GM18519 (cell line): ENCODE results near the gene BANF2.
"Not testable (repeated sequence)": the region's sequence is repeated elsewhere in the genome, so short reads cannot be mapped to it uniquely, and the experiment has no call there.

Experiments used
- ATAC-seq: cut with Tn5 transposase; IDR thresholded peaks from one replicate; pipeline ENCODE4 v1.9.1; 2021; ENCODE audit warnings: mild to moderate bottlenecking, moderate library complexity; ENCODE audit not compliant: unreplicated experiment, low FRiP score

The BANF2 gene

DNA sequence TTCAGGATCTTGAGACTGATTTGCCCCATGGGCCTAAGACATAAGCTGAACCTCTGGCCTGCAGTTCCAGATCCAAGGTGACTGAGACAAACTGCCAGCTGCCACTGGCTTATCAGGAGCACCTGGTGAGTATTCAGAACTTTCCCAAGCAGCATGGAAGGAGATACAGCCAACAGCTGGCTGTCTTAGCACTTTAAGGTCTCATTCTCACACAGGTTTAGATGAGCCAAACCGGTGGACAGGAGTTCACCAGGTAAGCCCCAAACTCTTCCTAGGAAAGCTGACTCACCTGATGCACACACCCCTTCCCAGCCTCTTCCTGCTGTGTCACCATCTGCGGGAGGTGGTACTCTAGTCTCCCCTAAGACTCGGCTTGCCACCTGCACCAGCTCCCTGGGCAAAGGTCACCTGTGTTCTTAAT lies at the start of gene BANF2:
Gene BANF2, plus strand, starts transcription at position 36 of the 421 bp plus-strand sequence. CDS start 25,060 bp downstream, outside the sequence.
- no peak for ATAC-seq

DNA sequence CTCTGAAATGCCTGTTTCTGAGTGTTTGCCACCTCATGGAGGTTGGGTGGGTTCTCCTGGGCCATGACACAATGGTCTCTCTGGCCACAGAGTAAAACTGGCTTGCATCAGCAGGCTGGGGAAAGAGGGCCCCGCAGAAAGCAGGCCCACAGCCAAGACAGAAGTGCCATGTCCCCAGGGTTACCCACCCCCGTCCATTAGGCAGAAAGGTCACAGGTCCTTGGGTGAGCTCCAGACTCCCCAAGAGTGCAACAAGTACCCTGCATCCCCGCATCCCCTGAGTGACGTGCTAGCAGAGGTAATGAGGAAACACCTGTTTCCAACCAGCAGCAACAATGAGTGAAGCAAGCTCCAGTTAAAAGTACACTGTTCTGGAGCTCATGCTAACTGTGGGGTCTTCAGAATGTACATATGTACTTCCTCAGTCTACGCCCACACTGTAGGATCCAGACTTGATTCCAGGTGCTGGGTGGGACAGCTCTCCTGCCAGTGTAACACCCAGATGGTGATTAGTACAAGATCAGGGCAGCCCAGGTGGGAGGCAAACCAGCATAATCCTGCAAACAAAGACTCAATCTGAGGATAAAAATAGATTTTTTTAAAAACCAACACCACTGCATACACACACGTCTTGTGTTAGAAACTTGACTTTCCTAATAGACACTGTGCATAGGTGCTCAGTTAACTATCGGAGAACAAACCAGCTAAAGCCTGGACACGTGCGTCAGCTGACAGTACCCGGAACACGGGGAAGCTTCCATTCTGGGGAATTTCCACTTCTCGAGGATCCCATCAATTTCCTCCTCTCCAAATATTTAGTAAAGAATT lies 49.3 kb upstream of the BANF2 start:
- no peak for ATAC-seq

GRCh38 chr20:17651129-17651759 lies 48.5 kb upstream of the BANF2 start:
- no peak for ATAC-seq

DNA sequence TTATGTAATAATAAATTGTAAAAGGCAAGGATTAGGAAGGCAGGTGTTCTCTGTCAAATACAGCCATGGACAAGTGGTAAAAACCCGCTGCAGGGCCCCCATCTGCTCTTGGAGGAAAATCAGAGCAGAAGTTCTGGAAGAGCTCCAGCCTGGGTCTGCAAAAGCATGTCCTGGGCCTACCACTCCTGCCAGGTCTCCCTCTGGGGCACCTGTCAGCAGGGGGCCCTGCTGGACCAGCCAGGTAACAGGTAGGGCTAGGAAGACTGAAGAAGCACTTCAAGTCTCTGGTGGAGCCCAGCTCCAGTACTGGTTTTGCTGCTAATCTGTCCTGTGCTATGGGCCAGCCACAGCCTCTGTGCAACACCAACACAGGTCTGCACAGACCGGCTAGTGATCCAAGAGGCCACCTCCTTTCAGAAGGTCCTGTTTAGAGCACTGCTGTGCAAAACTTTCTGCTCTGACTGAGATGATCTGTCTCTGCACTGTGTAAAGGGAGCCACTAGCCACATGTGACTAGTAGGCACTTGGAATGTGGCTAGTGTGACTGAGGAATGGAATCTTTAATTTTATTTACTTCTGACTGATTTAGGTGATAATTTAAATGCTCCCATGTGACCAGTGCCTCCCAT lies 47.9 kb upstream of the BANF2 start:
- no peak for ATAC-seq

GRCh38 chr20:17652411-17652810 lies 47.4 kb upstream of the BANF2 start:
- no peak for ATAC-seq

DNA sequence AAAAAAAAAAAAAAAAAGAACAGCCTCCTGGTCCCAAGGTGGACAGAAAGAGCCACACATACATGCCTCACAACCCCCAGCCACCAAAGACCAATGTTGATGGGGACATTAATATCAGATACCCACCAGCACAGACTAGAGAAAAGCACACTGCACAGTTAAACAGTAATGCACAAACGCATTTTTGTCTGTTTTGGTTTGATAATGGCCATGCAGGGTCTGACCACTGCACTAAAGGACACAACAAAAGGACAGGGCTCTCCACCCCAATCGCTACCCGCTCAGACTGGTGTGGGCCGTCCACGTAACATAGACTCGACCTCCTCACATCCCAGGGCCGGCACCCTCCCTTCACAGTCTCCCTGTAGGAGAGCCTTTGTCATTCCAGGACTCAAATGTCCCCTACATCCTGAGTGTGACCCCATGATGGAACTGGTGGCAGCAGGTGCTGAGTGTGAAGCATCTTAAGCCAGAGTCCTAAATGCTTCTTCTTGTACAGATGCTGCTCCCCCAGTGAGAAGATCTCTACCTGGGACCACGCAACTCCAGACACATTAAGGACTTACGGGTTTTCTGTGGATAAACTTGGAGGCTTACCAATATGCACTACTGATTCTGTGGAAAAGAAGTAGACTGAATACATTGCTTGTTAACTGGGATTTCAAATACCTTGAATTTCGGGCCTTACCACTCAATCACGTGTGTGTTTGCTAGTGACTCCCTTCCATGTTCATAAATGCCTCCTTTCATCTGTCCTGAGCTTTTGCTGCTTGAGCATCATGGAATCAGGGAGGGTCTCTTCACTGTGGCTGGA lies 45.7 kb upstream of the BANF2 start:
- ATAC-seq: no peak

- no peak for ATAC-seq
These were observed 45.0 kb upstream of the BANF2 start for GRCh38 chr20:17654649-17655285.

- no peak for ATAC-seq
These were observed 44.5 kb upstream of the BANF2 start for GRCh38 chr20:17655286-17655651.

- ATAC-seq: no peak
These were observed 43.8 kb upstream of the BANF2 start for GRCh38 chr20:17655865-17656479.

- ATAC-seq: no peak
These were observed 42.5 kb upstream of the BANF2 start for GRCh38 chr20:17657079-17657825.

DNA sequence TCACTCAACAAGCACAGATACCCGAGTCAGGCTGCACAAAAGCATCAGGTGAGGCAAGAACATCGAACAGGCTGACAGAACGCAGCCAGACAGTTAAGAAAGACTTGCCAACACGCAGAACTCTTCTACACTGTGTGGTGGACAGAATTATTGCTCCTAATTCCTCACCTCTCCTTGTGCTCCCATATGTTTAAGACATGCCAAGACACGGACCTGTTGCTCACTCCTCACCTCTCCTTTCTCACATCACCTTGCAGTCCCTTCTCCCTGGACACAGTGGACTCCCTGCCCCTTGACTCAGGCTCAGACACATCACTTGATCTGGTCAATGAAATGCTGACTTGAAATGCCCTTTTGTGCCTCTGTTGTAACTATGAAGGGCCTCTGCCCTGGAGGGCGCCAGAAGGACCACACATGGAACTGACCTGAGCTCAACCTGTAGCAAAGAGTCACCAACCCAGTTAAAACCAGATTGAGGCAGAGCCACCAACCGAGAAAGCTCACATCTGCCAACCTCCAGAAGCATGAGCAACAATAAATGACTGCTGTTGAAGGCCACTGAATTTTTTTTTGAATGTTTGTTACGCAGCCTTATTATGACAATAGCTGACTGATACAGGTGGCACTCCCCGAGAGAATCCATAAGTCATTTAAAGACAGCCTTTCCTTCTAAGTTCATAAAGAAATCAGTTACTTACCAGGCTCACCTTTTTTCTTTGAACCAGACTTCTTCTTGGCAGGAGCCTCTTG lies 41.7 kb upstream of the BANF2 start:
- no peak for ATAC-seq

DNA sequence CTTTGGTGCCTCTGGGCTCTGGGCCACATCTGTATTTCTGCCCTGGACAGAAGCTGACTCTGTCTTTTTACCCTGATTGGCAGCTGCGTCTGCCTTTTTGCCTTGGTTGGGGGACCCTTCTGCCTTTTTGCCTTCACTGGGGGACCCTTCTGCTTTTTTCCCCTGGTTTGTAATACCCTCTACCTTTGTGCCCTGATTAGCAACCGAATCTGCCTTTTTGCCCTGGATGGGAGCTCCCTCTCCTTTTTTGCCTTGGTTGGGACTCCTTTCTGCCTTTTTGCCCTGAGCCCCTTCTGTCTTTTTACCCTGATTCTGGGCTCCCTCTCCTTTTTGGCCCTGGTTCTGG lies 41.1 kb upstream of the BANF2 start:
- no peak for ATAC-seq

DNA sequence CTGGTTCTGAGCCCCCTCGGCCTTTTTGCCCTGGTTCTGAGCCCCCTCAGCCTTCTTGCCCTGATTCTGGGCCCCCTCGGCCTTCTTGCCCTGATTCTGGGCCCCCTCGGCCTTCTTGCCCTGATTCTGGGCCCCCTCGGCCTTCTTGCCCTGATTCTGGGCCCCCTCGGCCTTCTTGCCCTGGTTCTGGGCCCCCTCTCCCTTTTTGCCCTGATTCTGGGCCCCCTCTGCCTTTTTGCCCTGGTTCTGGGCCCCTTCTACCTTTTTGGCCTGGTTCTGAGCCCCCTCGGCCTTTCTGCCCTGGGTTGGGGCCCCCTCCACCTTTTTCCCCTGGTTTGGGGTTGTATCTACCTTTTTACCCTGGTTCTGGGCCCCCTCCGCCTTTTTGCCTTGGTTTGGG lies 40.4 kb upstream of the BANF2 start:
- not testable (repeated sequence) for ATAC-seq

DNA sequence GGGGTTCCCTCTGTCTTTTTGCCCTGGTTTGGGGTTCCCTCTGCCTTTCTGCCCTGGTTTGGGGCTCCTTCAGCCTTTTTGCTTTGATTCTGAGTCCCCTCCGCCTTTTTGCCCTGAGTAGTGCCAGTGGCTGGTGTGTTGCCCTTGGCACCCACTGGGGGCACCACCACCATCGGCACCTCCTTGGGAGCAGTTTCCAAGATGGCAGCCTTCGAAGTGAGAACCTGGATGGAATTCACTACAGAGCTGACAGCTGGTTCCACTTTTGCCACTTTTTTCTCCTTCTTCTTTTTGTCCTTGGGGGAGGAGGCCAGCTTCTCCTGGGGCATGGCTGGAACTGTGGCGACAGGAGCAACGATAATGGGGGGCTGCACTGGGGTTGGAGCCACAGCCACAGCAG lies 40.0 kb upstream of the BANF2 start:
- ATAC-seq: no peak

DNA sequence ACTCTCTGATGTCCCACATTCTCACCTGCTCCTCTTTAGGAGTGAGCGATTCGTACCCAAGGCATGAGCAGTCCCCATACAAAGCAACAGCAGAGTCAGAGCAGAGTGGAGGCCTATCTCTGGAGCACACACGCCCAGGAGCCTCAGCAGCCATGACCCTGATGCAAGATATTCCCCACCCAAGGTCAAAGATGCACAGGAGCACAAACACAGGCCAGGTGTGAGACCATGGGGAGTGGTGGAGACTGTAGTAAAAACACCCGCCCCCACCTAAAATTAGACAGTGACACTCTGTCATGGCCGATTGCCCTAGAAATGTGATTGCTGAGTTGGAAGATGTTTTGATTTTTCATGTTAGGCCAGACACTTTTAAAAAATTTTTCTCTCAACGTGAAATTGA lies 39.1 kb upstream of the BANF2 start:
- no peak for ATAC-seq

GRCh38 chr20:17661121-17661744 lies 38.5 kb upstream of the BANF2 start:
- ATAC-seq: no peak

DNA sequence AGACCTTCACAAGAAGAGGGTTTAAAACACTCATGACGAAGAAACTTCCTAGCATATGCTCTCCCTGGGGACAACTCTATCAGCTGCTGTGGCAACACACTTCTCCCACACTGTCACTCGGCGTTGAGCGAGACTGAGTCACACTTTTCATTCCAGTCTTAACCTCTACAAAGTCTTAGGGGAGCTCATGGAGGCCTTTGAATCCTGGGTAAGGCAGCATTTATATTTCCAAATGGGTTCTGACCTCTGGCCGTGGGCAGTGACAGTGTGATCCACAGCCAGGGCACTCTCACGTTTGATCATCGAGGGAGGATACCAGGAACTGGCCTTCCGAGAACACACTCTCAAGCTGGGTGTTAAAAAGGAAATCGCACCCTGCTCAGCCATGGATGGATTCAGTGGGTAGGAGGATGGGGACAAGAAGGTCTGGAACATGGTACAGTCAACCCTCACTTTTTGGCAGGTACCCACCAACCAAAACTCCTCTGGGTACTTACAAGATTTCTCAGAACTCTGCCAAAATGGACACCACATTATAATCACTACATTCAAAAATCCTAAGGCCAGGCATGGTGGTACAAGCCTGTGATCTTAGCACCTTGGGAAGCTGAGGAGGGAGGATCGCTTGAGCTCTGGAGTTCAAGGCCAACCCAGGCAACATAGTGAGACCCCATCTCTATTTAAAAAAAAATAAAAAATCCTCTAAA lies 37.3 kb upstream of the BANF2 start:
- ATAC-seq: no peak

DNA sequence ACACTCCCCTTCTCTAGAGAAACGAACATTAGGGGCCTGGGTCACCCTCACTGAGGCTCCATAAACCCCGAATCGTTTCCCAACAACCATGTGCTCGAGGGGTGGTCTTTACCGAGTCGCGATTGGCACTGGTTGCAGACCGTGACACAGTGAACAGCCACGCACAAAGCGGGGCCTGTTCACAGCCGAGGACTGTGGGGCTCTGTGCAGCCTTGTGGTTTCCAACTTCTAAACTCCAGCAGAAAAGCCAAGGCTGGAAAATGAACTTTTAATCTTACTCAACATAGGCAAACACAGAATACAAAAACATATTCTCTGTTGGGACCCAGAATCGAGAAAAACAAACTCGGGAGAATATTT lies 36.7 kb upstream of the BANF2 start:
- no peak for ATAC-seq
